Stimulated activated CD4-positive, alpha-beta T cell treated with anti-CD3 and anti-CD28 coated beads, Interleukin-1b, Interleukin-23, amount 100 ng/mL, for 1 hour (primary cell): Measurements from ENCODE around the gene TSR3.
"Not testable (repeated sequence)": the region's sequence is repeated elsewhere in the genome, so short reads cannot be mapped to it uniquely, and the experiment has no call there.

Experiments
- DNase-seq, 2 donors: peaks; one replicate each; pipeline ENCODE4 v3.0.0-alpha.2; 2020; ENCODE audit warnings: low read depth in 2 of 2

TSR3 gene

DNA sequence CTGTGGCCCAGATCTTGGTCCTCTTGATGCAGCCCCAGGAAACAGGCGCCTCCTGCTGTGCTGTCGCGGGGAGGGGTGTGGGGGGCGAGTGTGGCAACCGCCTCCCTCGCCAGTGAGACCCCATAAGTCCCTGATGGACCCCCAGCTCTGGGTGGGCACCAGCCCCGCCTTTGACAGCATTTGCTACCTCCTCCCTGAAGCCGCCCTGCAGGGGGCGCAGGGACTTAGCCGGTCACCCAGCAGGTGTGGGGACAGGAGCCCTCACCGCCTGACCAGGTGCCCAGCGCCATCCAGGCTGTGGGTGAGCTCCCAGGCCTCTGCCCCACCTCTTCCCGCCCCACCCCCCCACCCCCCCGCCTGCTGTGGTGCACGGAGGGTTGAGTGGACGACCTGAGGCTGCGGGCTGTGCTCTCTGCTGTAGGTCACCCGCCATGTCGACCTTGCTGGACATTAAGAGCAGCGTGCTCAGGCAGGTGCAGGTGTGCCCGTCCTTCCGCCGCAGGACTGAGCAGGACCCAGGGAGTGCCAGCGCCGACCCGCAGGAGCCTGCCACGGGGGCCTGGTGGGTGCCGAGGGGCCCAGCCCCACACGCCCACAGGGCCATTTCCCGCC lies 13.5 kb downstream of the TSR3 start:
- no peak for DNase-seq

DNA sequence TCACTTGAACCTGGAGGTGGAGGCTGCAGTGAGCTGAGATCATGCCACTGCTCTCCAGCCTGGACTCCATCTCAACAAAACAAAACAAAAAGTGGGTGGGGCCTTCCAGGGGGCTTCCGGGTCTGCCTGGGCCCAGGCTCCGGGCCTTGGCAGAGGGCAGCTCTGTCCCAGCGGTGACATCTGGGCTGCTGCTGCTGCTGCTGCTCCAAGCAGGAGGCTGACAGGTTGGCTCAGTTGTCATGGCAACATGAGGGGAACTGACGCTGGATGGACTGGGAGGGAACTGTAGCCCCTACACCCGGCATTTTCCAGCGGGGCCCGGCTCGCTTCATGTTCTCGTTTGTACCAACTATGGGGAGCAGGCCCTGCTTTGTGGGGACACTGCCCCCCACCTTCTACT lies 14.2 kb downstream of the TSR3 start:
- no peak for DNase-seq

DNA sequence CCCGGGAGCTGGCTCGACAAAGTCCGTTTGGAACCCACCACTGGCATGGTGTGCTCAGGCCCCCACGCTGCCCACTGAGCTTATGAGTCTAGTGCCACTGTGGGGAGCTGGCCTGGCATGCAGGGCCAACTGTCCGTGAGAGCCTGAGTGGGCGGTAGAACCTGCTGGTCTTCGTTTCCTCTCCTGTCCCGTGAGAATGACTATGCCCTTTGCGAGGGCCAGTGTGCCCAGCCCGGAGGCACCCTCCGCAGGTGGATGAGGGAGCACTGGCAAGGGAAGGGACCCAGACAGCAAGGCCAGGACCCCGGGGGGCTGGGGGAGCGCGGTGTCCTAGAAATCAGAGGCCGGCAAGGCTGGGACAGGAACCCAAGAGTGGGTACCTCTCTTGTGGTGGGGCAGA lies 15.1 kb downstream of the TSR3 start:
- no peak for DNase-seq

DNA sequence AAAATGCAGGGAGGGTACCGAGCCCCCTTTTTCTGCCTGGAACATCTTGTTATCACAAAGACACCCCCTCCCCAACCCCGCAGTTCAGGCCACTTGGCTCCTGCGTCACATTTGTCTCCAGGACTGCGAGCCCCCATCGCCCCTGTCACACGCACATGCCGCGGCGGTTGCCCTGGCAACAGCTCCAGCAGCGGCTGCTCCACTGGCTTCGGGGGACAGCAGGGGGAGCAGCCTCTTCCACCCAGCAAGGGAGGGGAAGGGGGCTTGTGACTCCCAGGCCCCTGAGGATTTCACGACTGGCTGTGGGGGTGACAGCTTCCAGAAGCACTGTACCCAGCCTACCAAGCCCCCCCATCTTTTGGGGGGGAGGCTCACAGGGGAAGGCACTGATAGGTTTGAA lies 15.7 kb downstream of the TSR3 start:
- no peak for DNase-seq

DNA sequence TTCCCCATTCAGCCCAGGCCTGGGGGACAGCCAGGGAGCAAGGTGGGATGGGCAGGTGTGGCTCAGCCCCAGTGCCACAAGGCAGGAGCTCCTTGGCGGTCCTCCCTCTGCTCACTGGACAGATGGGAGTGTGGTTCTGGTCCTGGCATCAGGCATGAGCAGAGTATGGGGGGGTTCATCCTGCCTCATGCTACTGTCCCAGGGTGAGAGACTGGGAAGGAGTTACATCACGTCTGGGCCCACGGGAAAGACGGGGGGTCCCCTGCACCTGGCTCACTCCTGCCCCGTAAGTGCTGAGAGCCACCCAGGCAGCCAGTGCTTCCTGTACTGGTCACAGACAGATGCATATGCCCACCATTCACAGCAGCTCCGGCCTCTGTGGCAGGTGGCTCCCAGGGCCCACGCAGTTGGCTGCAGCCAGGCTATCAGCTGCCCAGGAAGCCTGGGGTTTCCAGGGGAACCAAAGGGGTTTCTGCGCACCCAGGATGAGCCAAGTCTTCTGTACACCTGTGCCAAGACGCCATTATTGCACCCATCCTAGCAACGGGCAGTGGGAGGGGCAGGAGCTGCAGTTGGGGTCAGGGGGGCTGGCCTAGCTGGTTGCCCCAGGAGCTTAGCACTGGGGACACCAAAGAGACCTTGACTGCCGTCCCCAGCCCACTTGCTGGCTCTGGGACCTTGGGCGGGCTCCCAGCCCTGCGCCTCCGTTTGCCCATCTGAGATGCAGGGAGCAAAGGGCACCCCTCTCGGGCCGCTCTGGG lies 16.3 kb downstream of the TSR3 start:
- DNase-seq: no peak

DNA sequence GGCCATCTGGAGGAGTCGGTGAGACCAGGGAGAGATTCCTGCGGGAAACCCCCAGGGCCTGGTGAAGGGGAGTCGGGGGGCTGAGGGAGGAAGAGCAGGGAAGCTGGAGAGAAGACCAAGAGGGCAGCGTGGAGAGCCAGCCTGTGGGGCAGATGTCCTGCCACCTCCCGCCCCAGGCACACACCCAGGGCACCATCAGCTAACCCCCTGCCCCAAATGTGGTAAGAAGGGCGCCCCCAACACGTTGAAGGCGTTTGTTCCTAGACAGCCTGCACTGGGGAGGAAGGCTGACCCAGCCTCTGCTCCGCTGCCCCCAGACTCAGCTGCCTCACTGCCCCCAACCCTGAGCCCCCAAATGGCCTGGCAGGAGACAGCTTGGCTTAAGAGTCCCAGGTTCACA lies 16.9 kb downstream of the TSR3 start:
- DNase-seq: no peak

DNA sequence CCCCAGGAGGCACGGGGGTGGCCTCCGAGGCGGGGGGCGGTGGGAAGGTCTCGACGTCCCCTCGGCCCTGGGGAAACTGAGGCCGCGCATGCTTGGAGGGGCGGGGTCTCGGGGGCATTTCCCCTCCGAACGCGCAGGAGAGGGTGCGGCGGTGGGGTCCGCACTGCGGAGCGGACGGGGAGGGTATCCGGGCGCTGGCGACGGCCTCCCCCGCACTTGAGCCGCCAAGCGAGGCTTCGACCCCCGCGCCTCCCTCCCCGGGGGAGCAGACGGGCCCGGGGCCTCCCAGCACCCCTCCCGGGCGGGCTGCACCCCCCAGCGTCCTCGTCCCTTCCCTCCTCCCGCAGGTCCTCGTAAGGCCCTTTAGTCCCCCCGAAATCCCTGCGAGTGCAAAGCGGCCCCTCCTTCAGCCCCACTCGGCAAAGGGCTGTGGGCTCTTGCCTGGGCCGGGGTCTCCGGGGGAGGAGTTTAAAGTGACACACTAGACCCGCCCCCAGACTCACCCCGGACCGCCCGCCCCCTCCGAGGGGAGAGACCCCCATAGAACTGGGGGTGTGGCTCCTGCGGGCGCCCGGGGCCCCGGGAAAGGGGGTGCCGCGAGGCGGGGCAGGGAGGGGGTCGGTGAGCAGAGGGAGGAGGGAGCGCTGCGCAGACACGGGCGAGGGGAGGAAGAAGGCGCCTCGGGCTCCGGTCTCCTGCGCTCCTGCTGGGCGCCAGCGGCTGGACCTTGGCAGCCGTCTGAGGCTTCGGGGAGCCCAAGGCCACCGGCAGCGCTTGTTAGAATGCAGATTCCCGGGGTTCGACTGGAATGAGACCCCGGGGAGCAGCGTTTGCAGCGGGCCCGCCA lies 17.6 kb downstream of the TSR3 start:
- no peak for DNase-seq

DNA sequence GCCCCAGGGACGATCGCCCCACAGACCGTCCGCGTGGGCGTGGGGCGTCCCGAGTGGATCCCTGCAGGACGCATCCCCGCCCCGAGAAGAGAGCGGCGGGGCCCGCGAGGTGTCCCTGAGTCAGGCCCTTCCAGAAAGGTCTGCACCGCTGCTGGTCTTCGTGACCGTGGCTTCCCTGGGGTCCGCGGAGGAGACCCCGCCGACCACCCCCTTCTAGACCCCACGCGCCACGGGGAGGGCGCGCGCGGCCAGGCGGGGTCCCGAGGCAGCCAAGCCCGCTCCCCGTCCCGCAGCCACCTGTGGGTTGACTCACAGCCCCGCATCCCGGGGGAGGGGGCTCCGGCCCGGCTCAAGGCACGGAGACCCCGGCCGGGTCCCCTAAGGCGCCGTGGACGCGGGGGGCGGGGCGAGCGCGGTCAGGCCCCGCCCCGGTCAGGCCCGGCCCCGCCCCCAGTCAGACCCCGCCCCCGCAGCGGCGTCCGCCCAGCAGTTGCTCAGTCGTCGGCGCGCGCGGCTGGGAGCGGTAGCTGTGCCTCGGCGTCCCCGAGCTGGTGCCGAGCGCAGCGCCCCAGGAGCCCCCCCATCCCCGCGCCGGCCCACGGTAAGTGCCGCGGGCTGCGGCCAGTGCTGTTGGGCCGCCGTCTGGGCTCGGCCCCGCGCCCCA lies 18.4 kb downstream of the TSR3 start, which contains the start of gene BAIAP3:
Gene BAIAP3 (plus strand): TSS at position 497 of the 664 bp plus-strand sequence. CDS start 4,905 bp downstream, outside the sequence.
- no peak for DNase-seq

DNA sequence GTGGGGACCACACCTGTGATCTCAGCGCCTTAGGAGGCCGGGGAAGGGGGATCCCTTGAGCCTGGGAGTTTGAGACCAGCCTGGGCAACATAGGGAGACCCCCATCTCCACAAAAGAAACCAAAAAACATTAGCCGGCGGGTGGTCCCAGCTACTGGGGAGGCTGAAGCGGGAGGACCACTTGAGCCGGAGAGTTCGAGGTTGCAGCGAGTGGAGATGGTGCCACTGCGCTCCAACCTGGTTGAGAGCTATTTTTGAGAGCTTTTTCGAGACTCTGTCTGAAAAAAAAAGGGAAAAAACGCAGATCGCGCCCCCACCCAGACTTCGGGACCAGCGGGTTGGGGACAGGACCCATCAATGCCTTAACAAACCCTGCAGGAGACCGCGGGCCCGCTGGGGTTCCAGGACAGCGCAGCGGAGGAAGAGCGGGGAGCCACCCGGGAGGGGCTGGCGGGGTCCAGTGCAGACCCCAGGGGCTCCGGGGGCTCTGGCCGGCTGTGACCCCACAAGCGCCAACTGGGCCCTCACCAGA lies 19.0 kb downstream of the TSR3 start:
- no peak for DNase-seq

DNA sequence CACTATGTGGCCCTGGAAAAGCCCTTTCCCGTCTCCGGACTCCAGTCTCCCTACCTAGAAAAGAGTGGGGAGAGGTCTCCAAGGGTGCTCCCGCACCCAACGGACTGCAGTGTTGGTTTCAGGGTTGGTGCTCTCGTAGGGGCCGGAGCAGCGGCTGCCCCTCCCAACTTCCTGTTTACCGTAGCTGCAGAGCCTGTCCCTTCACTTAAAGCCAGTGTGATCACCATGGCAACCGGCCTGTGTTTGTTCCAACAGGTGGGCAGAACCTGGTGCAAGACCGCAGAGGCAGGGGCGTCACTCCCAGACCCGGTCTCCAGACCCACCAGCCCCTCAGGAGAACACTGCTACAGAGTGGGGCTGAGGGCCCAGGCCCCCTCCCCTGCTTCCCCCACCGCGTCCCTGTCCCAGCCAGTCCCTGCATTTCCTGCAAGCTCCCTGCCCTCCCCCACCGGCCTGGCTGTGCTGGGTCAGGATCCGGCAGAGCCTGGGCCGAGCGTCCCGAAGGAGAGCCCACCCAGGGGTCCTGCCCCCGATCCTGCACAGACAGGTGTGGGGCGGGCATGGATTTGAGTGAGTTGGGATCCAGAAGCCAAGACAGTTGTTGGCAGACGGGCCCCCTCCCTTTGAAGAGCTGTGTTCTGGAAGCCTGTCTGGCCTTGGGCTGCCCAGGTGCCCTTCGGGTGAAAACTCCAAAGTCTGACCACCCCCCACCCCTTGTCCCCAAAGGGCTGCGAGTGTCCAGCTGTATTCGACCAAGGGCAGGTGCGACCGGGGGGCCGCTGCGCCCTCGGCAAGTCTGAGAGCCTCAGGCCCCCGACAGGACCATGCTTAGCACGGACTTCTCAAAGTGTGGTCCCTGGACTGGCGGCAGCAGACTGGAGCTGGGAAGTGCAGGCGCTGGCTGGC lies 19.7 kb downstream of the TSR3 start:
- no peak for DNase-seq

DNA sequence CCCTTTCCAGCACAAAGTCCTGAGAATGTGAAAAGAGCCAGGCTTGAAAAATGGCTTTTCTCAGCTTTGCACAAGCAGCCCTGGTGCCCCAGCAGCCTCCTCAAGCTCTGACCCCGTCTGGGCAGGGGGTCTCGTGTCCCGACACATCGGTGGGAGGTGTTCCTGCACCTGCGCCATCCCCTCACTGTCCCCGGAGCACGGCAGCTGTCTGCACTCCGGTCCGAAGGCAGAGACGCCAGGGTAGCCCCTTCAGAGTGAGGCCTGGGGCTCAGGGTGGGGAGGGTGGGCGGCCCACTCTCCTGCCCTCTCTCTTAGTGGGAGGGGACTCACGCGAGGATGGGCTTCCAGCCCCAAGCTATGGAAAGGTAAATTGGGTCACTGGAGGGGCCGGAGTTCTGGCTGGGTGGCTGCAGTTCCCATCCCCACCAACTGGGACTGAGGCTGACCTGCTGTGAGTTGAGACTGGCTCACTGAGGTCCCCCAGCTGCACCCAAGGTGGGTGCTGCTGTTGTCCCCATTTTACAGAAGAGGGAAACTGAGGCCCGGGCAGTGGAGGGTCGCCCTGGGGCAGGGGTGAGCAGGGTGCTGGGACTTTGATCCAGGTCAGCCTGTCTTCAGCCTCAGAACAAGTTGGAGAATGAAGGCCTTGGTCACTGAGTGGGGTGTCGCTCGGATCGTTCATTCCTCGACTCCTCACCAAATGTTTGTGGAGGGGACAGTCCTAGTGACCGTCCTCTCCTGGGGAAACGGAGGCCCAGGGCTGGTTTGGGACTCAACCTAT lies 20.6 kb downstream of the TSR3 start:
- DNase-seq: no peak

DNA sequence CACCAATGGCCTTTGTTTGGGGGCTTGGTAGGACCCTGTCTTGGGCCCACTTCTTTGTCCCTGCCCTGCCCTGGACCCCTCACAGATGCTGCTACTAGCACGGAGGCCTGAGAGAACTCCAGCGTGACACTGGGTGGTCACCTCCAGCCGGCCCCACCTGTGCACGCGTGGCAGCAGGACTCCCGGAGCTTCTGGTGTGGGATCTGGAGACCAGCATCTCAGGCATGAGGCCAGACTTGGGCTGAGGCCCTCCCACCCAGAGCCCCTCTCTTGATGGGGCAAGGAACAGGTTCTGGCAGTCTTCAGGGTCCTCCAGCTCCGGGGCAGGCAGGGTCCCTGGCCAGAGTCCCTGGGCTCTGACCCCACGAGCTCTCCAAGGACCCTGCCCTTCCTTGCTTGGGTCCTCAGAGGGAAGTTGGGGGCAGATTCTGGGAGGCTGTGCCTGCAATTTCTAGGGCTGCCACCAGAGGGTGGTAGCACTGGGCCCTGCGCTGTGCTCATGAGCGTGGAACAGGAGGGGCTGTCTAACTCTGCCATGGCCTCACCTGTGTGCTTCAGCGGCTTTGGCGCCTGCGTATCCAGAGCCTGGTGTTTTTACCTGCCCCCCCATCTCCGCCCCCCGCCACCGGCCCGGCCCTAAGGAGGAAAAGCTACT lies 21.3 kb downstream of the TSR3 start:
- DNase-seq: no peak

DNA sequence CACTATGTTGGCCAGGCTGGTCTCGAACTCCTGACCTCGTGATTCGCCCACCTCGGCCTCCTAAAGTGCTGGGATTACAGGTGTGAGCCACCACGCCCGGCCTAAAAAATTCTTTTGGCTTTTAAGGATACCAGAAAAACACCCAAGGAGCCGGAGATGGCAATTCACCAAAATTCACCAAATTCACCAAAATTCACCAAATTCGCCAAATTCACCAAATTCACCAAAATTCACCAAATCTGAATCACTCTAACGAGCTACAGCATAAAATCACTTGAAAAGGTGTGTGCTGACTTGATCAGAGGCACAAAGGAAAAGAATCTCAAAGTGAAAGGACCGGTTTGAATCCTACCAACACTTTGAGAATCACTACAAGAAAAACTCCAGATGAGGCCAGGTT lies 22.7 kb downstream of the TSR3 start:
- DNase-seq: not testable (repeated sequence)

DNA sequence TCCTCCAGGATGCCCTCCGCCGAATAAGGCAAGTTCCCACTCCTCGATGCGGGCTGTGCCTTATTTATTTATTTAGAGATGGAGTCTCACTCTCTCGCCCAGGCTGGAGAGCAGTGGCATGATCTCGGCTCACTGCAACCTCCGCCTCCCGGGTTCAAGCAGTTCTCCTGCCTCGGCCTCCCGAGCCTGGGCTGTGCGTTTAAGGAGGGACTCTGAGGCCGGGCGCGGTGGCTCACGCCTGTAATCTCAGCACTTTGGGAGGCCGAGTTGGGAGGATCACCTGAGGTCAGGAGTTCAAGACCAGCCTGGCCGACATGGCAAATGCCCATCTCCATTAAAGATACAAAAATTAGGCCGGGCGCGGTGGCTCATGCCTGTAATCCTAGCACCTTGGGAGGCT lies 23.5 kb downstream of the TSR3 start:
- DNase-seq: not testable (repeated sequence)

DNA sequence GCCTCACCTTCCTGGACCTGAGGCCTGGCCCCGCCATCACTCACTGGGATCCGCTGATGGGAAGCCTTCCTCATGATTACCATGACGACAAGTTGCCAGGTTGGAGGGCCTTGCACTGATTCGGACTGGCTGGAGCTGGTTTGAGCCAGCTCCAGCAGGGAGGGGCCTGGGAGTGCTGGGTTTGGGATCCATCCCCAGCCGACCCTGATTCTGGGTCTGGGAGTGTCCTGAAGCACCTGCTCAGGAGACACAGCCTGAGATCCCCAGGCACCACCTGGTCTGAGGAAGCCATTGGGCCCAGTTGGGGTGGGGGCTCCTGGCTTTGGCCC lies 24.1 kb downstream of the TSR3 start:
- DNase-seq: no peak

DNA sequence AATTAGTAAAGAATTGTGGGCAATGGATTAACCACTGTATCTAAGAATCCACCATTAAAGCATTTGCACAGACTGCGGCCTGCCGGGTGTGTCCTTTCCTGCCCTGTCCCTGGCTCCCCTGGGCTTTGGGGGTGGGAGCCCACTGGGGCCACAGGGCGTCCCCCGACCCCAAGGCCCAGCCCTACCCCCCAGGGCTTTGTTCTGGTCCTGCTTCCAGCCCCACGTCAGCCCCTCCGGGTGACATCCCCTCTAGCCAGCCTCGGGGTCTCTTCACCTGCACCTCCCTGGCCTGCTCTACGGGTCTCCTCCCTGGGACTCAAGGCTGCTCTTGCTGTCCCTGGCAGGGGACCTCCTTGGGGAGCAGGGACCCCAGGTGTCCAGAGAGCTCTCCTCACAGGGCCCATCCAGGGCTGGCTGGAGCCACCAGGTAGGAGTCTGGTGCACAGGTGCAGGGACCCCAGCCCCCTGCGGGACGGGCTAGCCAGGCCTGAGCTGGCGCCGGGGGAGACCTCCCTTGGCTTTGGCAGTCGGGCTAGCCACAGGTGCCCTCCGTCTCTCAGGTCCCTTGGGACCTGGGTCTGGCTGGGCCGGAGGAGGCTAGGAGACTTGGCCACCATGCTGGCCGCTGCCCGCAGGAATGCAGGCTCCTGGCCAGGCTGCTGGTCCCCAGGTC lies 24.6 kb downstream of the TSR3 start:
- DNase-seq: no peak

DNA sequence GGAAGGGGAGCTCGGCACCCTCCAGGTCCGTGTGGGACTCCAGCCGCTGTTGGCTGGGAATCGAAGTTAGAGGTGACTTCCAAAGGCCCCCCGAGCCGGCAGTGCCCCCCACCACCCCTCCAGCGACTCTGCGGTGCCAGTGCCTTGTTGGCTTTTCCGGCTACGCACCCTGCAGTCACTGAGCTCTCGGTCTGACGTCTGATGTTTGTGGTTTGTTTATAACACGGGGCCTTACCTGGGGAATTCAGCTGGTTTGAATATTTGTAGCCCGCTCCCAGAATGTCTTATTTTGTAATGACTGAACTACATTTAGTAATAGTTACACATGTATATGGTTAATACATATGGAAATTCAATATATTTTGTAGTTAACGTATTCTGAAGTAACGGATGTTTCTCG lies 25.3 kb downstream of the TSR3 start:
- DNase-seq: no peak

DNA sequence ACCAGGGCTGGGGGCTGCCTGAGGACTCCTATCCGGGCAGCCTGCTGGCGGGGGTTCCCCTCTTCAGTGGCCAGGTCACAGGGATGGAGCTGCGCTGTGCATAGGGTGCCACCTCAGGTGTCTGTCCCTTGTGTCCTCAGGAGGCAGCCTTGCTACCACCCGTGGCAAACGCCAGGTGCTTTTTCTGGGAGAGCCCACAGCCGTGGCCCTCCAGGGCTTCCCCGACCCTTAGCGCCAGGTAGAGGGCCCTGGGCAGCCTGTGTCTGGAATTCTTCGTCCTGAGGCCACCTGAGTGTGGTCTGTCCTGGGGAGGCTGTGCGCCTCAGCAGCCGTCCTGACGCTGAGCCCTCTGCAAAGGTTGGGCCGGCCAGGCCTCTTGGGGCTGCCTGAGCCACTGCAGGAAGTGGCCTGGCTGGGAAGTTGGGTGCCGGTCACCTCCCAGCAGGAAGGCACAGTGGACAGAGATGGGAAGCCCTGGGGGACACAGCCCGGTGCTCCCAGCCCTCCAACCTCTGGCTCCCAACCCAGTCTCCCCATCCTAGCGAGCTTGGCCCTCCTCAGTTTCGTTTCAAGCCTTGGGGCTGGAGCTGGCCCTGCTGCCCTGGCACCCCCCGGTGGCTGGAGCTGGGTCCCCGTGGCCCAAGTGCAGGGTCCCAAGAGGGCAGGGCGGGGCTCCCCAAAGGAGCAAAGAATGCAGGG lies 25.9 kb downstream of the TSR3 start:
- no peak for DNase-seq
